MM.1S (cell line): ENCODE measurements around the gene HS3ST1.

ENCODE experiments used
- DNase-seq: peaks from one replicate; pipeline ENCODE4 v3.0.0-alpha.2; 2015
- H2AFZ ChIP-seq: fragments of 300-600 bp; sonication (generic); 2 replicates; pipeline ENCODE4 v1.6.0; 2016; ENCODE audit warnings: antibody characterized with exemption, low read length
- H3F3A ChIP-seq: fragments of 300-600 bp; sonication (generic); 2 replicates; pipeline ENCODE4 v1.6.1; 2016; ENCODE audit warnings: mild to moderate bottlenecking, antibody characterized with exemption, low read length, moderate library complexity, mixed read lengths; ENCODE audit not compliant: insufficient read depth
- H3K27ac ChIP-seq: fragments of 300-600 bp; sonication (generic); 2 replicates; pipeline ENCODE4 v1.5.1; 2016; ENCODE audit warnings: mild to moderate bottlenecking, low read length
- H3K27me3 ChIP-seq: fragments of 300-600 bp; sonication (generic); replicated peaks from 2 replicates; pipeline ENCODE4 v1.6.0; 2016; ENCODE audit warnings: low read length; ENCODE audit not compliant: insufficient read depth
- H3K36me3 ChIP-seq: fragments of 300-600 bp; sonication (generic); replicated peaks from 2 replicates; pipeline ENCODE4 v1.6.1; 2016; ENCODE audit warnings: mild to moderate bottlenecking, low read length, mixed read lengths; ENCODE audit not compliant: insufficient read depth
- H3K4me1 ChIP-seq: fragments of 300-600 bp; sonication (generic); 2 replicates; pipeline ENCODE4 v1.6.1; 2016; ENCODE audit warnings: low read length, mixed read lengths
- H3K4me2 ChIP-seq: fragments of 300-600 bp; sonication (generic); 2 replicates; pipeline ENCODE4 v1.6.0; 2016; ENCODE audit warnings: low read depth, low read length
- H3K4me3 ChIP-seq: fragments of 300-600 bp; sonication (generic); 2 replicates; pipeline ENCODE4 v1.5.1; 2016; ENCODE audit warnings: low read length, mixed read lengths
- H3K79me2 ChIP-seq: fragments of 300-600 bp; sonication (generic); 2 replicates; pipeline ENCODE4 v1.6.1; 2016; ENCODE audit warnings: mixed run types, low read length, mixed read lengths
- H3K9ac ChIP-seq: fragments of 300-600 bp; sonication (generic); 2 replicates; pipeline ENCODE4 v1.6.1; 2016; ENCODE audit warnings: low read length, mixed read lengths
- H3K9me2 ChIP-seq: fragments of 300-600 bp; sonication (generic); replicated peaks from 2 replicates; pipeline ENCODE4 v1.6.1; 2016; ENCODE audit warnings: mild to moderate bottlenecking, low read length, mixed read lengths; ENCODE audit not compliant: insufficient read depth
- H3K9me3 ChIP-seq: fragments of 300-600 bp; sonication (generic); replicated peaks from 2 replicates; pipeline ENCODE4 v1.6.1; 2016; ENCODE audit warnings: mild to moderate bottlenecking, low read length, mixed read lengths; ENCODE audit not compliant: insufficient read depth
- H4K20me1 ChIP-seq: fragments of 300-600 bp; sonication (generic); 2 replicates; pipeline ENCODE4 v1.6.1; 2016; ENCODE audit warnings: mild to moderate bottlenecking, low read length, moderate library complexity, mixed read lengths; ENCODE audit not compliant: insufficient read depth
- EZH2 ChIP-seq: fragments of 300-600 bp; sonication (generic); optimal IDR thresholded peaks from 2 replicates; pipeline ENCODE3; 2017; ENCODE audit warnings: low read depth, mild to moderate bottlenecking, antibody characterized with exemption, low read length, mixed read lengths
- EZH2phosphoT487 ChIP-seq: fragments of 300-600 bp; sonication (generic); IDR thresholded peaks from 2 replicates; pipeline ENCODE4 v1.6.1; 2018; ENCODE audit warnings: antibody characterized with exemption, low read length
- TF ChIP-seq, protein P1 (sequence below): fragments of 300-600 bp; sonication (generic); IDR thresholded peaks from 2 replicates; pipeline ENCODE4 v1.5.1; 2016; ENCODE audit warnings: antibody characterized with exemption, low read length, mixed read lengths

Gene HS3ST1

GRCh38 chr4:11429699-11430045 is 978 bp upstream of the HS3ST1 start:
- Histone ChIP-seq H3K4me1 (no peaks in the 10 kb centered on the region), H3K79me2 (peaks cover 11% of the 10 kb centered on the region), H3K4me3 (peak overlapping the region; percentile 83), H3K36me3 (no peaks in the 10 kb centered on the region), H4K20me1 (no peaks in the 10 kb centered on the region), H3K27ac (no peak overlapping the region), H3K9me2 (no peaks in the 10 kb centered on the region), H2AFZ (0 out of 2 replicates have a peak overlapping the region, but pooled peaks have one; percentile 98), H3K9me3 (no peaks in the 10 kb centered on the region), H3K4me2 (peak overlapping the region; percentile 82; the same call in 1 of the 2 replicates), H3K27me3 (no peaks in the 10 kb centered on the region), H3F3A (no peaks in the 10 kb centered on the region), H3K9ac (peak overlapping the region; percentile 57; the same call in 1 of the 2 replicates)
- DNase-seq, result no peak
- TF ChIP-seq EZH2 (no peak), EZH2phosphoT487 (no peak)
- TF ChIP-seq, protein P1, sequence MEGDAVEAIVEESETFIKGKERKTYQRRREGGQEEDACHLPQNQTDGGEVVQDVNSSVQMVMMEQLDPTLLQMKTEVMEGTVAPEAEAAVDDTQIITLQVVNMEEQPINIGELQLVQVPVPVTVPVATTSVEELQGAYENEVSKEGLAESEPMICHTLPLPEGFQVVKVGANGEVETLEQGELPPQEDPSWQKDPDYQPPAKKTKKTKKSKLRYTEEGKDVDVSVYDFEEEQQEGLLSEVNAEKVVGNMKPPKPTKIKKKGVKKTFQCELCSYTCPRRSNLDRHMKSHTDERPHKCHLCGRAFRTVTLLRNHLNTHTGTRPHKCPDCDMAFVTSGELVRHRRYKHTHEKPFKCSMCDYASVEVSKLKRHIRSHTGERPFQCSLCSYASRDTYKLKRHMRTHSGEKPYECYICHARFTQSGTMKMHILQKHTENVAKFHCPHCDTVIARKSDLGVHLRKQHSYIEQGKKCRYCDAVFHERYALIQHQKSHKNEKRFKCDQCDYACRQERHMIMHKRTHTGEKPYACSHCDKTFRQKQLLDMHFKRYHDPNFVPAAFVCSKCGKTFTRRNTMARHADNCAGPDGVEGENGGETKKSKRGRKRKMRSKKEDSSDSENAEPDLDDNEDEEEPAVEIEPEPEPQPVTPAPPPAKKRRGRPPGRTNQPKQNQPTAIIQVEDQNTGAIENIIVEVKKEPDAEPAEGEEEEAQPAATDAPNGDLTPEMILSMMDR, result no peak

DNA sequence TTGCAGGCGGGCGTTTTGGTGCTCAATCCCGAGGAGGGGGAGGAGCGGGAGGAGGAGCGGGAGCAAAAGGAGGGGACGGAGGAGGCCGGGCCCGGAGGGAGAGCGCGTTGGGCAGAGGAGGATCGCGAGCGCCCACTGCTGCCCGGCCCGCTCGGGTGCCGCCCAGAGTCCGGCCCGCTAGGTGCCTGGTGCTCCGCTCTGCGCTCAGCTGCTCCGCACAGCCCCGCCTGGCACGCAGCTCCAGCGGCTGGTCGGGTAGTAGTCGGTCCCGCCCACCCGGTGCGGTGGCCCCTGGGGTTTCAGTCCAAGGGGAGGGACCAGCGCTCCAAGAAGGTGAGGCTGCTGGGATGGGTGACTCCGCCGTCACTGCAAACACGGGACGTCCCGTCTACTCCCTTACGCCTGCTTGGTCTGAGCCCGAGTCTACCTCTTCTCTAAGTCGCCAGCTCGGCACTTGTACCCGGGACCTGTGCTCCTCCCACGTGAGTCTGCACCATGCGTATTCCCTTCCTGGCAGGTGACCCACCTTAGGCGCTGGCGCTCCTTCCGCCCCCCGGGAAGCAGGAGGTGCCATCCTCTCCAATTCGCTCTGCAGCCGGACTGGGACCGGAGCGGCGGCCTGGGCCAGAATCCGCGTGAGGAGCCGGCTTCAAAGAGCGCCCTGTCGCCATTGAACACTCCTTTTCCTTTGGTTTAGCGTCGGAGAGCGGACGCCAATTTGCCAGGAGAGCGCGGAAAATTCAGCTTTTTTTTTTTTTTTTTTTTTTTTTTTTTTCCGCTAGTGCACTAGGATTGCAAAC is 405 bp upstream of the HS3ST1 start:
- Histone ChIP-seq H3F3A (no peaks in the 10 kb centered on the region), H3K36me3 (no peaks in the 10 kb centered on the region), H4K20me1 (no peaks in the 10 kb centered on the region), H3K79me2 (peaks cover 11% of the 10 kb centered on the region), H3K27ac (peak overlapping the region; percentile 35; the same call in 1 of the 2 replicates), H3K9ac (peak overlapping the region; percentile 57), H3K4me3 (peak overlapping the region; percentile 83), H2AFZ (peak overlapping the region; percentile 98), H3K9me3 (no peaks in the 10 kb centered on the region), H3K9me2 (no peaks in the 10 kb centered on the region), H3K4me2 (peak overlapping the region; percentile 82; the same call in 1 of the 2 replicates), H3K27me3 (no peaks in the 10 kb centered on the region), H3K4me1 (0 out of 2 replicates have a peak, but pooled peaks cover 3% of the 10 kb centered on the region)
- DNase-seq, result peak; percentile 89
- TF ChIP-seq, protein P1, result peak; percentile 71
- TF ChIP-seq EZH2 (no peak), EZH2phosphoT487 (no peak)

- peaks cover 16% of the 10 kb centered on the region for H3K79me2 ChIP-seq
- H4K20me1 ChIP-seq, result no peaks in the 10 kb centered on the region
- TF ChIP-seq EZH2phosphoT487 (no peak), EZH2 (no peak)
- TF ChIP-seq, protein P1, result no peak
- H3K36me3 ChIP-seq, result no peaks in the 10 kb centered on the region
- no peaks in the 10 kb centered on the region for H3K27me3 ChIP-seq
- H2AFZ ChIP-seq, result no peak overlapping the region
- H3K9ac ChIP-seq, result no peak overlapping the region
- no peak for DNase-seq
- peak overlapping the region; percentile 83; the same call in 1 of the 2 replicates for H3K4me3 ChIP-seq
- peak overlapping the region; percentile 82; the same call in 1 of the 2 replicates for H3K4me2 ChIP-seq
- H3K27ac ChIP-seq, result no peak overlapping the region
- H3K4me1 ChIP-seq, result 0 out of 2 replicates have a peak, but pooled peaks cover 3% of the 10 kb centered on the region
- H3F3A ChIP-seq, result no peaks in the 10 kb centered on the region
- no peaks in the 10 kb centered on the region for H3K9me2 ChIP-seq
- no peaks in the 10 kb centered on the region for H3K9me3 ChIP-seq
Measured at GRCh38 chr4:11427121-11427996, 1.3 kb downstream of the HS3ST1 start.
